ENCODE measurements around the gene PDAP1. TPM values are rescaled to one million over a fixed set of nuclear protein-coding genes. Genes with fewer than 3 reads are reported as not detected.
A peak's percentile ranks its signal among the peaks of the same experiment; 100 is the strongest.
"Not testable (repeated sequence)": the region's sequence is repeated elsewhere in the genome, so short reads cannot be mapped to it uniquely, and the experiment has no call there.

Gene PDAP1
- total RNA-seq, 1 donor from 2014 or later: 160 TPM

- no peak overlapping the region for H3K4me3 Mint-ChIP-seq
- no peak for DNase-seq (ENCODE audit: low spot score)
- peaks cover 16% of the 10 kb centered on the region for H3K4me1 Mint-ChIP-seq (ENCODE audit: low read depth)
- intact Hi-C loops (cut with micrococcal nuclease): no loop called here
- H3K9me3 Mint-ChIP-seq: no peaks in the 10 kb centered on the region
- H3K36me3 Mint-ChIP-seq (ENCODE audit: low read depth): peaks cover 35% of the 10 kb centered on the region
- no peaks in the 10 kb centered on the region for H3K27me3 Mint-ChIP-seq (ENCODE audit: insufficient read depth)
- H3K27ac Mint-ChIP-seq: no peak overlapping the region
Observed at GRCh38 chr7:99389772-99390171, 18.6 kb downstream of the PDAP1 start.

GRCh38 chr7:99387912-99388311 is 20.5 kb downstream of the PDAP1 start:
- intact Hi-C loops (cut with micrococcal nuclease): loop anchor here (1.0 kb wide), 1 partner anchor 23 kb away; no protein-coding TSS in a partner anchor
- Mint-ChIP-seq H3K27ac (no peak overlapping the region), H3K27me3 (ENCODE audit: insufficient read depth) (no peaks in the 10 kb centered on the region), H3K36me3 (ENCODE audit: low read depth) (peaks cover 33% of the 10 kb centered on the region), H3K4me3 (no peak overlapping the region), H3K4me1 (ENCODE audit: low read depth) (peaks cover 12% of the 10 kb centered on the region), H3K9me3 (no peaks in the 10 kb centered on the region)
- no peak for DNase-seq (ENCODE audit: low spot score)

GRCh38 chr7:99387239-99387635 is 21.2 kb downstream of the PDAP1 start:
- not testable (repeated sequence) for H3K27me3 Mint-ChIP-seq (ENCODE audit: insufficient read depth); H3K27ac Mint-ChIP-seq; DNase-seq (ENCODE audit: low spot score); H3K9me3 Mint-ChIP-seq; H3K4me1 Mint-ChIP-seq (ENCODE audit: low read depth); H3K4me3 Mint-ChIP-seq
- peaks cover 33% of the 10 kb centered on the region for H3K36me3 Mint-ChIP-seq (ENCODE audit: low read depth)
- intact Hi-C loops (cut with micrococcal nuclease): loop anchor here (1.0 kb wide), 1 partner anchor 22 kb away; no protein-coding TSS in a partner anchor

- H3K36me3 Mint-ChIP-seq (ENCODE audit: low read depth): peaks cover 30% of the 10 kb centered on the region
- intact Hi-C loops (cut with micrococcal nuclease): loop anchor here (1.0 kb wide), 1 partner anchor 21 kb away; no protein-coding TSS in a partner anchor
- H3K4me1 Mint-ChIP-seq (ENCODE audit: low read depth): peaks cover 8% of the 10 kb centered on the region
Observed at GRCh38 chr7:99386584-99387238, 21.7 kb downstream of the PDAP1 start.

GRCh38 chr7:99385564-99385963 is 22.8 kb downstream of the PDAP1 start:
- Mint-ChIP-seq H3K9me3 (no peaks in the 10 kb centered on the region), H3K27me3 (ENCODE audit: insufficient read depth) (no peaks in the 10 kb centered on the region), H3K4me1 (ENCODE audit: low read depth) (peaks cover 18% of the 10 kb centered on the region), H3K27ac (no peak overlapping the region), H3K4me3 (no peak overlapping the region), H3K36me3 (ENCODE audit: low read depth) (peaks cover 33% of the 10 kb centered on the region)
- intact Hi-C loops (cut with micrococcal nuclease): no loop called here
- DNase-seq (ENCODE audit: low spot score): no peak

More at GRCh38 chr7:99386584-99387238, 21.7 kb downstream of the PDAP1 start:
- peak; percentile 22 for DNase-seq (ENCODE audit: low spot score)
- no peak overlapping the region for H3K27ac Mint-ChIP-seq
- H3K9me3 Mint-ChIP-seq: no peaks in the 10 kb centered on the region
- no peaks in the 10 kb centered on the region for H3K27me3 Mint-ChIP-seq (ENCODE audit: insufficient read depth)
- no peak overlapping the region for H3K4me3 Mint-ChIP-seq

GRCh38 chr7:99384523-99384922 is 23.9 kb downstream of the PDAP1 start:
- intact Hi-C loops (cut with micrococcal nuclease): no loop called here
- Mint-ChIP-seq H3K27me3 (ENCODE audit: insufficient read depth) (no peaks in the 10 kb centered on the region), H3K9me3 (no peaks in the 10 kb centered on the region), H3K4me3 (no peak overlapping the region), H3K4me1 (ENCODE audit: low read depth) (peaks cover 27% of the 10 kb centered on the region), H3K36me3 (ENCODE audit: low read depth) (peaks cover 37% of the 10 kb centered on the region), H3K27ac (no peak overlapping the region)
- no peak for DNase-seq (ENCODE audit: low spot score)

GRCh38 chr7:99383791-99384370 is 24.5 kb downstream of the PDAP1 start:
- no peaks in the 10 kb centered on the region for H3K9me3 Mint-ChIP-seq
- no peak overlapping the region for H3K4me3 Mint-ChIP-seq
- peak overlapping the region; percentile 41 for H3K27ac Mint-ChIP-seq
- peaks cover 33% of the 10 kb centered on the region for H3K4me1 Mint-ChIP-seq (ENCODE audit: low read depth)
- peaks cover 40% of the 10 kb centered on the region for H3K36me3 Mint-ChIP-seq (ENCODE audit: low read depth)
- H3K27me3 Mint-ChIP-seq (ENCODE audit: insufficient read depth): no peaks in the 10 kb centered on the region
- intact Hi-C loops (cut with micrococcal nuclease): no loop called here
- no peak for DNase-seq (ENCODE audit: low spot score)

- intact Hi-C loops (cut with micrococcal nuclease): no loop called here
- Mint-ChIP-seq H3K4me1 (ENCODE audit: low read depth) (peaks cover 34% of the 10 kb centered on the region), H3K36me3 (ENCODE audit: low read depth) (peaks cover 38% of the 10 kb centered on the region)
Observed at GRCh38 chr7:99383203-99383602, 25.2 kb downstream of the PDAP1 start.

GRCh38 chr7:99381664-99382075 is 26.7 kb downstream of the PDAP1 start:
- Mint-ChIP-seq H3K9me3 (no peaks in the 10 kb centered on the region), H3K36me3 (ENCODE audit: low read depth) (peaks cover 39% of the 10 kb centered on the region), H3K4me1 (ENCODE audit: low read depth) (peaks cover 34% of the 10 kb centered on the region), H3K27ac (peak overlapping the region; percentile 91), H3K4me3 (peak overlapping the region; percentile 86), H3K27me3 (ENCODE audit: insufficient read depth) (no peaks in the 10 kb centered on the region)
- intact Hi-C loops (cut with micrococcal nuclease): loop anchor here (1.0 to 2.0 kb wide), 6 partner anchors 11 to 177 kb away; partner anchors contain the start of genes BUD31, CPSF4, PDAP1 and PTCD1
- no peak for DNase-seq (ENCODE audit: low spot score)

More at GRCh38 chr7:99383203-99383602, 25.2 kb downstream of the PDAP1 start:
- Mint-ChIP-seq H3K27me3 (ENCODE audit: insufficient read depth) (no peaks in the 10 kb centered on the region), H3K4me3 (no peak overlapping the region), H3K9me3 (no peaks in the 10 kb centered on the region), H3K27ac (peak overlapping the region; percentile 41)
- DNase-seq (ENCODE audit: low spot score): no peak

- intact Hi-C loops (cut with micrococcal nuclease): loop anchor here (1.0 to 2.0 kb wide), 6 partner anchors 11 to 178 kb away; partner anchors contain the start of genes BUD31, CPSF4, PDAP1 and PTCD1
- Mint-ChIP-seq H3K27ac (peak overlapping the region; percentile 91), H3K4me3 (peak overlapping the region; percentile 86), H3K36me3 (ENCODE audit: low read depth) (peaks cover 34% of the 10 kb centered on the region), H3K9me3 (no peaks in the 10 kb centered on the region), H3K27me3 (ENCODE audit: insufficient read depth) (no peaks in the 10 kb centered on the region), H3K4me1 (ENCODE audit: low read depth) (peaks cover 34% of the 10 kb centered on the region)
- DNase-seq (ENCODE audit: low spot score): peak; percentile 89
Observed at GRCh38 chr7:99380823-99381663, 27.4 kb downstream of the PDAP1 start.

- intact Hi-C loops (cut with micrococcal nuclease): loop anchor here (2.0 kb wide), 4 partner anchors 49 to 179 kb away; partner anchors contain the start of genes CPSF4, PTCD1, ZKSCAN5 and ZNF655
- Mint-ChIP-seq H3K4me1 (ENCODE audit: low read depth) (peaks cover 34% of the 10 kb centered on the region), H3K4me3 (peak overlapping the region; percentile 86), H3K9me3 (no peaks in the 10 kb centered on the region), H3K36me3 (ENCODE audit: low read depth) (peaks cover 31% of the 10 kb centered on the region), H3K27ac (peak overlapping the region; percentile 91), H3K27me3 (ENCODE audit: insufficient read depth) (no peaks in the 10 kb centered on the region)
- DNase-seq (ENCODE audit: low spot score): peak; percentile 26
Observed at GRCh38 chr7:99380032-99380822, 28.2 kb downstream of the PDAP1 start.

- H3K4me1 Mint-ChIP-seq (ENCODE audit: low read depth): peaks cover 34% of the 10 kb centered on the region
- H3K4me3 Mint-ChIP-seq: peak overlapping the region; percentile 86
- H3K27me3 Mint-ChIP-seq (ENCODE audit: insufficient read depth); DNase-seq (ENCODE audit: low spot score); H3K9me3 Mint-ChIP-seq: not testable (repeated sequence)
- H3K36me3 Mint-ChIP-seq (ENCODE audit: low read depth): peaks cover 31% of the 10 kb centered on the region
- peak overlapping the region; percentile 91 for H3K27ac Mint-ChIP-seq
- intact Hi-C loops (cut with micrococcal nuclease): loop anchor here (2.0 kb wide), 4 partner anchors 49 to 179 kb away; partner anchors contain the start of genes CPSF4, PTCD1, ZKSCAN5 and ZNF655
Observed at GRCh38 chr7:99379693-99380031, 28.7 kb downstream of the PDAP1 start.

All from activated T-helper 1 cell treated with anti-CD3 and anti-CD28 coated beads, Interleukin-12 subunit alpha, Interleukin-12 subunit beta, Interleukin-2, Interleukin-4 antibody, amounts not matched to agents 30 ng/mL and 10 ng/mL and 1 ng/mL, durations not matched to agents 14 hours and 24 hours and 36 hours (primary cell).